NCI-H2171 (cell line): ENCODE results near the gene TFG.
"Not testable (repeated sequence)": the region's sequence is repeated elsewhere in the genome, so short reads cannot be mapped to it uniquely, and the experiment has no call there.

Experiments
- DNase-seq: peaks from one replicate; lab custom pipeline; 2025; lab: John Stamatoyannopoulos, UW

The TFG gene

DNA sequence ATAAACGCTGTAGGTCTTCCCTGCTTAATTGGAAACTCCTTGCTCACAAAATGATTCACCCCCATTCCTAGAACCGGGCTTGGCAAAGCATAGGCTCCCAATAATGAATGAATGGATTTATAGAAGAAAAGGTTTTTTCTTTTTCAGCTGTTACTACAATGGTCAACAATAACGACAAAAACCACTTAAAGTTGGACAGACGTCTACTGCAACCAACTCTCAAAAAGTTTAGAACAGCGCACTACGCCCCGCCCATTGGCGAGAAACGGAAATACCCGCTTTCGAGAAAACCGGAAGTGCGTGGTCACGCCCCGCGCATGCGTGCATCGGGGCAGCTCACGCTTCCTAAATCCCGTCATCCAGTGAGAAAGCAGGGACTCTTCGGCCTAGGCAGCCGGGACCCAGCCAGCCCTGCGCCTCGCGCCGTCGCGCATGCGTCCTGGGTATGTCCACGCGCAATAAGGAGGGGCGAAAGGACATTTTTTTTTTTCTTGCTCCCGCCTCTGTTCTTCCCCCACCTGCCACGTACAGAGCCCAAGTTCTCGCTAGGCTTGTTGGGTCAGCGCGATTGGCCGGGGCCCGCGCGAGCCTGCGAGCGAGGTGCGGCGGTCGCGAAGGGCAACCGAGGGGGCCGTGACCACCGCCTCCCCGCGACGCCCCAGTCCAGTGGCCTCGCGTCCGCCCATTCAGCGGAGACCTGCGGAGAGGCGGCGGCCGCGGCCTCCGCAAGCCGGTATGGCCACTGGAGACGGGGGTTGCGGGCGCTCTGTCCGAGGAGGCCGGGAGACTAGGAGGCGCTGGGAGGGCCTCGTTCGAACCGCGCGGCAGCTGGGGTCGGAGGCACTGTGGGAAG, at the start of gene TFG:
TSS of gene TFG (plus strand) at position 506 of the 853 bp plus-strand sequence. CDS start 4,192 bp downstream, outside the sequence.
- DNase-seq: peak; percentile 98

DNA sequence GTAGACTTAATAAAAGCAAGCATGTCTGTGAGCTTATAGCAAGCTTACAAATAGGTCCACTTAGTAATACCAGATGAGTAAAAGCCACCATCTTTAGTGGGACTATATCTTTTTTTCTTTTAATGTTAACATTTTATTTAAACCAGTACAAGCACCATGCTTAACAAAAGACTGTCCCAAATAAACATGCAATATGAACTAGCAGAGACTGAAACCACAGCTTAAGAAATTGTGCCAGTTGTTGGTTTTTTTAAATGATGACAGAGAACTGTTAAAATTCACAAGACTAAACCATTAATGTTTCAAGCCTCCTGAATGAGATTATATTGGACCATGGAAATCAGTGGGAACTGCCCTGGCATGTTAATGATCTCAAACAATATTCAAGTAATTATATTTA, 48.0 kb upstream of the TFG start:
- DNase-seq: not testable (repeated sequence)

DNA sequence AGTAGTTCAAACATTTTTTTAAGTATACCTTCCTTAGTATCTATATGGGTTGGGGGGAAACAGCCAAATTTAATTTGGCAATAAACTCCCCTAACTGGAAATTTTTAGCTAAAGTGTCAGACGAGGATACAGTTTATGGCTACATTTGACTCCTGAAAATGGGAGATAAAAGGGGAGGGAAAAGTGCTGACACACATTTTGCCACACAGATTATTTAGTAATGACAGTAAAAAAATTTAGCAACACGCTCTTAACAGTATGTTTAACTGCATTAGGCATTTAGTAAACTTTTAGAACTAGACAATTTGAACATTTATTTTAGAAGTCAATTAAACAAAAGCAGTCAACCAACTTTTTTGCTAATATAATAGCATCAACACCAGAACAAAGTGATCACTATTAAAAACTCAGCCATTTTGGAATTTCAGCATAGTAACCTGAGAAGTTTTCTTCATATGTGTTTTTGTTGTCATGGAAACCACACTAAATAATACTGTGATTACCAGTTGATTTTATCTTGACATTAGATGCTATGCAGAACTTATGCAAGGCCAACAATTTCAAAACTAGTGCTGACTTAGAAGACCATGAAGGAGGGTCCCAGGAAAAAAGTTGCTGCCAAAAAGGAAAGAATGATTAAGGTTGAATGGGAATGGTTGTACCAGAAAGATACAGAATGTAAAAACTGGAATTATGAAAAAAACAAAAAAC, 47.0 kb upstream of the TFG start:
- DNase-seq: no peak

DNA sequence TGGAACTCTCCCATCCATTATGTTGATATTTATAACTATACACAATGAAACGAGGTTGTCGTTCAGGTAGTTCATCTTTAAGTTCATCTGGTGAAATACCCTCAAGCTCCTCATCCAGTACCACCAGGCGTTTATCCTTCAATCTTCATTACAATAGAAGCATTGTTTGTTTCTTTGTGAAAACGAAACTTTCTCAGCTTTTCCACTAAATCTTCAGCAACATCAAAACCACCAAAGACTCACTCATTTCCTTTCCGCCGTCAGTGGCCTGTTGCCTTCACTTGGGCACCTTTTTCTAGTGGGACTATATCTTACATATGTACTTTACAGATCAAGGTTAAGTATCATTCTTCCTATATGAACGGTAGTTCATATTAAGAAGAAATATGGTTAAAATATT, 44.1 kb upstream of the TFG start:
- DNase-seq: no peak

DNA sequence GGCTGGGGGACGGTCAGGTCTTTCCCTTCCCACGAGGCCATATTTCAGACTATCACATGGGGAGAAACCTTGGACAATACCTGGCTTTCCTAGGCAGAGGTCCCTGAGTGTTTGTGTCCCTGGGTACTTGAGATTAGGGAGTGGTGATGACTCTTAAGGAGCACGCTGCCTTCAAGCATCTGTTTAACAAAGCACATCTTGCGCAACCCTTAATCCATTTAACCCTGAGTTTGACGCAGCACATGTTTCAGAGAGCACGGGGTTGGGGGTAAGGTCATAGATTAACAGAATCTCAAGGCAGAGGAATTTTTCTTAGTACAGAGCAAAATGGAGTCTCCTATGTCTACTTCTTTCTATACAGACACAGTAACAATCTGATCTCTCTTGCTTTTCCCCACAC, 42.6 kb upstream of the TFG start:
- not testable (repeated sequence) for DNase-seq

DNA sequence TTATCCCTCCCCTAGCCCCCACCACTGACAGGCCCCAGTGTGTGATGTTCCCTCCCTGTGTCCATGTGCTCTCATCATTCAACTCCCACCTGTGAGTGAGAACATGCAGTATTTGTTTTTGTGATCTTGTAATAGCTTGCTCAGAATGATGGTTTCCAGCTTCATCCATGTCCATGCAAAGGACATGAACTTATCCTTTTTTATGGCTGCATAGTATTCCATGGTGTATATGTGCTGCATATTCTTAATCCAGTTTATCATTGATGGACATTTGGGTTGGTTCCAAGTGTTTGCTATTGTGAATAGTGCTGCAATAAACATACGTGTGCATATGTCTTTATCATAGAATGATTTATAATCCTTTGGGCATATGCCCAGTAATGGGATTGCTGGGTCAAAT, 42.0 kb upstream of the TFG start:
- not testable (repeated sequence) for DNase-seq

DNA sequence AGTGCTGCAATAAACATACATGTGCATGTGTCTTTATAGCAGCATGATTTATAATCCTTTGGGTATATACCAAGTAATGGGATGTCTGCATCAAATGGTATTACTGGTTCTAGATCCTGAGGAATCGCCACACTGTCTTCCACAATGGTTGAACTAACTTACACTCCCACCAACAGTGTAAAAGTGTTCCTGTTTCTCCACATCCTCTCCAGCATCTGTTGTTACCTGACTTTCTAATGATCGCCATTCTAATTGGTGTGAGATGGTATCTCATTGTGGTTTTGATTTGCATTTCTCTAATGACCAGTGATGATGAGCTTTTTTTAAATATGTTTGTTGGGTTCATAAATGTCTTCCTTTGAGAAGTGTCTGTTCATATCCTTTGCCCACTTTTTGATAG, 38.3 kb upstream of the TFG start:
- DNase-seq: not testable (repeated sequence)

DNA sequence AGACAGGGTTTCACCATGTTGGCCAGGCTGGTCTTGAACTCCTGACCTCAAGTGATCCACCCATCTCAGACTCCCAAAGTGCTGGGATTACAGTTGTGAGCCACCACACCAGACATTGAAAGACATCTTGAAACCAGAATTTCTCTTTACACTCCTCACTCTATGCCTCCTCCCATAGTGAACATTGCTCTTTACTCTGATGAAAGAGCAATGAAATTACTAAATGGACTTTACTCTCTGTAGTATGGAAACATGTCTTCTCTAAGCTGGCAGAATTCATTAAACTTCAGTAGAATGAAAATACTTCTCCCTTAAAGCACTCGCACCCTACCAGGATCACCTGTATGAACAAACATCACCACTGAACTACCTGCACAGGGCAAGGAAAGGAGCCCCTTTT, 27.8 kb upstream of the TFG start:
- DNase-seq: no peak

DNA sequence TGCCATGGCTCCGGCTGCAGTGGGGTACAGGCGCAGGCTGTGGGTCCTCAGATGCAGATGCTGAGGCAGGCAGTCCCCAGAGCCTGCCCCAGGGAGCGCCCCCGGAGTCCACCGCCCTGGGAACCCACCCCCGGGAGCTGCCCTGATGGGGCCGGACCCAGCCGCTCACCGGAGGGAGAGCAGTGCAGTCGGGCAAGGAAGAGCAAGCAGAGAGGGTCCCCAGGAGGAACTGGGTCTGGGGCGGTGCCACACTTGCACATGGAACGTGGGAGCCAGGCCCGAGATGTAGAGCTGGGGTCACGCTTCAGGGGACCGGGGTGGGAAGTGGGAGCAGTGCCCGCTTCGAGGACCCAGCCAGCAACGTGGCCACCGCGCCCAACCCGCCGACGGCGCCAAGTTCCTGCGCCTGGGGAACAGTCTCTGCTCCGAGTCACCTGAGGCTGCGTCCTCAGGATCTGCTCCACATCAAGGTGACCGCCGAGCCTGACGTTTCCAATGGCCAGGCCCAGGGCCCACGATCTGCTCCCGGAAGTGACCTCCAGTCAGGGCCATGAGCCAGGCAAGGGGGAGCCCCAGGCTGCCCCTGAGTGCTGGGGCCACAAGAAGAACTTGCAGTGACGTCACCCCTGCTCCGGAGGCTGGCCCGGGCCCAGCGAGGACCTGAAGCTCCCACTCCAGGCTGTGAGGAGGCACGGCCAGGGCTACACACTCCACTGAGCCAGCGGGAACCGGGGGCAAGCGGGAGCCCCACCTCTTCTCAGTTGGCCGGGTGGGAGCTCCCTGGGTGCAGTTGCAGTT, 27.0 kb upstream of the TFG start:
- DNase-seq: no peak

DNA sequence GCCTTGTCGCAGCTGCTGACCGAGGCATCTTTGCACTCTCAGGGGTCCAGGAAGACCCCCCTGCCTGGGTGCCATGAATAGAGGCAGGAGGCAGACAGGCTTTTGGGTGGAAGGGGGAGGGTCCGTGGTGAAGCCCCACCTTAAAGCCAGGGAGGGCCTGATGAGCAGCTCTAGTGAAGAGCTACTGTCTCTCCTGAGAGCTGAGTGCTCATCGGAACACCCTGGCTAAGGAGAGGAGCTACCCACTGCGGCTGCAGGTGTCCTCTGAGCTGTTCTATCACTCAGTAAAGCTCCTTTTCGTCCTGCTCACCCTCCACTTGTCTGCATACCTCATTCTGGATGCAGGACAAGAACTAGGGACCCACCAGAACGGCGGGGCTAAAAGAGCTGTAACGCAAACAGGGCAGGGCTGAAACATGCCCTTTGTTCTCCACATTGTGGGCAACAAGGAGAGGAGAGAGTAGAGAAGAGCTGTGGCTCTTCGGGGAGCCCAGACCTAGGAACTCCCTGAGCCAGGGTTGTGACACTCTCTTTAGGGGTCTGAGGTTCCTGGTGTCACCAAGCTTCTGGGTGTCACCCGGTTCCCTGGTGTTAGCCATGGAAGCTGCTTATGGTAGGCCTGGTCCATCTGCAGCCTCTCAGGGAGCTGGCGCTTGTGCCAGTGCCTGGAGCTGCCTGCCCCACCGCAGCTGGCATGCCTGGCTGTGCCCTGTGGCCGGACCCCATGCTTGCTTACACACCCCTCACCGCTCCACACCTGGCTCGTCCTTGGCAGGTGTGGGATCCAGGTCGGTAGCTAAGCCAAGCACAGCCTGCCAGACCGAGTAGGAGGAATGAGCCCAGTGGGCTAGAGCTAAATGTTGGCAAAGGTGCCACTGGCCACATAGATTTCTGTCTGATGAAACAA, 26.2 kb upstream of the TFG start:
- DNase-seq: no peak

DNA sequence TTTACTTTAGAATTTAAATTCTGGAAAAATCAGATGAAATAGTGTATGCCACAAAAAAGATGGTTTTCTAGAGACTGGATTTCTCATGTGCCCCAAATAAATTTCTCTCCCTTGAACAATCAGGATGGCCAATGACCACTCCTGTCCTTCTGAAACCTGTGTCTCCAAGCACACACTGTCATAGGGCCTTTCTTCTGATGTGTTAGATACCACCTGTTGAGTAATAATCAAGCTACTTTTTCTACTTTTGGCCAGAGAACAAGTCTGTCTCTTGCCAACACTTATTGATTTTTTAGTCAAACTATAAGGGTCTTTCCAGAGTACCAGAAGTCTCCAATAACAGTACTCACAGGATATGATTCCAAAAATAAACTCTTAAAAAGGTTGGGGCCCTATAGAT, 16.1 kb upstream of the TFG start:
- DNase-seq: no peak

DNA sequence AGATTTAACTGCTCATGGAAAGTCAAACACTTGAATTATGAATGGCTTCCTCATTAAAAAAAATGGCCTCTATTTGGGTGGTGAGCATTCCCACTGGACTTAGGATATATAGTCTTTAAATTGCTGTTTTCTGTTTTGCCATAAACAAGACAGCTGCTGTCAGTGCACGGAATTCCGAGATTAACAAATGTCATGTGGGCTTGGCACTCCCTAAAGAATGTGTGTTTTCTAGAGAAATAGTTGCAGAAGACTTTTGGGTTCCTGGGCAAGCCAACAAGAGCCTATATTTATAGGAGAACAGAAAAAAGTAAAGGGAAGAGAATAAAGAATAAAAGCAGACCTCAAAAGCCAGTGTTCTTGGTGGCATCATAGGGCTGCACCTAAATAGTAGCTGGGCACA, 13.6 kb upstream of the TFG start:
- DNase-seq: no peak

DNA sequence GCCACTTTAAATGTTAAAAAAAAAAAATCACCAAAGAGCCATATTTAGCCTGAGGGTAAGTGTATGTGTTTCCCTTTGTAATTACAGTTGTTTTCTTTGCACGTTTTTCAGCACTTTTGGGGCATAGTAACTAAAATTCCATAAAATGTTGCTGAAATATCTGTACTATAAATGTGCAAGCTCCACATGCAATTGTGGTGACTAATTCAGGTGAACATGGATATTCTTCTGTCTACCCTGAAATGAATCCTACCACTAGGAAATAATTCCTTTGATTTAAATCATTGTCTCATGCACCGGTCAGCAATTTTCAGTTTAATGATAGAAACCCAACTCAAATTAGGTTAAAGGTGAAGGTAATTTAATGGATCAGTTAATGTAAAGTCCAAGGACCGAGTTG, 13.1 kb upstream of the TFG start:
- no peak for DNase-seq

DNA sequence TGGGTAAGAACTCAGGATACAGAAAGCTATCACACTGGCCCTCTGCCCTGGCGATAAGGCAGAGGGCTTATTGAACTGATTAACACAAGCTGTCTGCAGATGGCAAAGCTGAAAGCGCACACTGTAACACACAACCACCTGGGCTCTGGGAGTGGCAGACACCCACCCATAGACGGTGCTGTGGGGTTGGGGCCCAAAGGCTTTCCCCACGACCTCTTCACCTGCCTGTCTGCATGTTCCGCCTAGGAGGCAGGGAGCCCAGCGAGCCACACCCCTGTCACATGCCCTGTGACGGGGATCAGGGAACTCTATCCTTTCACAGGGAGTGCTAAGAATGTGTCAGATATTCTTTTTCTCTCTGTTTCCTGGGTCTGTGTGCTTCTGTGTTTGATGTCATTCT, 12.1 kb upstream of the TFG start:
- no peak for DNase-seq

DNA sequence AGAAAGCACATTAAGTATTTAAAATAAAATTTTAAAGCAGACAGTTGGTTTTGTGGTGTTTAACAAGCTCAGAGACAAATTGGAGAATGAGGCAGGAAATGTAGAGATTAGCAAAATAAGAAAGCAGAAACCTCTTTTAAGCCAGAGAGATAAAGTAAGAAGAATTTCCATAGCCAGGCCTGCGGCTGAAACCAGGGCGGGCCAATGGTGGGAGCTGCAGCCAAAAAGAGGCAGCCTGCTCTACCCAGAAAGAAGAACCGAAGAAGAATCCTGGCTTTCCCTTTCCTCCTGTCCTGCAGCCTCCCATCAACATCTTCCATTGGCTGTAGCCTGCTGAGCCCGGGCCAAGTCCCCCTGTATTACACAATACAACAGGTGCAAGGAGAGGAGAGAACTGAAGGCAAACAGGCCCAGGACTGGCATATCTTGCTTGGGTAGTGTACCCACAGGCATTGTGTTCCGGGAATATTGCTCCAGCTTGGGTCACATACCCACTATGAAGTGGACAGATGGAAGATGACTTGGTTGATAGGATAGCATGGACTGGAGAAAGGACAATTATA, 11.5 kb upstream of the TFG start:
- DNase-seq: no peak

DNA sequence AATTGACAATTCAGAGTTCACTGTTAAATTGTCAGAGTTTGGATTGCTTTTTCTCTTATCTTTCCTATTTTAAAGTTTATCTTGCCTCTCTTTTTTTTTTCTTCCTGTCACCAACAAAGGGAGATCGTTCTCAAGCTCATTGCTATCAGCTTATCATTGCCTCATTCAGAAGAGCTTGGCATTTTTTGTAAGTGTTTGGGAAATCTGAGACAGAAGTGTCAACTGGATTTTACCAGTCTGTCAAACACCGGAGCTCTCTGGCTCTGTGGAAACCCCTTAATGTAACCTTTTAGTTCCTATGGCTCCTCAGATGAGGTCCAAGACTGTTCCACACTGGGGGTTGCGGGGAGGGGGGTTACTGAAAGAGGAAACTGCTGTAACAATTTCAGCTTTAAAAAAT, 10.6 kb upstream of the TFG start:
- no peak for DNase-seq

DNA sequence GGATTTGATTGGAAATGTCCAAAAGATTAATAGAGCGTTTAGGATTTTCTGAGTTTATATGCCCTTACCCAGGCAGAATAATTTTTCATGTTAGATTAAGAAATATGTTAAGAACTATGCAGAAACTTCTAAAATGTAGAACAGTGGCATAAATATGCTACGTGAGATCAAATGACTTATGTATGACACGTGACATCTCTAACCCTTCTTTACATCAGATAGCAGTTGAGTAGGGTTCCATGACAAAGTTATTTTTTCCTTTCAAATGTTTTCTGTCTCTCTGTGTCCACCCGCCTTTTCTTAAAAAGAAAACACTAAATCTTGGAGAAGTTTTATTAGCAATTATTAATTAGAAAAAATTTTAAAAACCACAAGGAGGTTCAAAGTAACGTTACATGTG, 8.6 kb upstream of the TFG start:
- no peak for DNase-seq

DNA sequence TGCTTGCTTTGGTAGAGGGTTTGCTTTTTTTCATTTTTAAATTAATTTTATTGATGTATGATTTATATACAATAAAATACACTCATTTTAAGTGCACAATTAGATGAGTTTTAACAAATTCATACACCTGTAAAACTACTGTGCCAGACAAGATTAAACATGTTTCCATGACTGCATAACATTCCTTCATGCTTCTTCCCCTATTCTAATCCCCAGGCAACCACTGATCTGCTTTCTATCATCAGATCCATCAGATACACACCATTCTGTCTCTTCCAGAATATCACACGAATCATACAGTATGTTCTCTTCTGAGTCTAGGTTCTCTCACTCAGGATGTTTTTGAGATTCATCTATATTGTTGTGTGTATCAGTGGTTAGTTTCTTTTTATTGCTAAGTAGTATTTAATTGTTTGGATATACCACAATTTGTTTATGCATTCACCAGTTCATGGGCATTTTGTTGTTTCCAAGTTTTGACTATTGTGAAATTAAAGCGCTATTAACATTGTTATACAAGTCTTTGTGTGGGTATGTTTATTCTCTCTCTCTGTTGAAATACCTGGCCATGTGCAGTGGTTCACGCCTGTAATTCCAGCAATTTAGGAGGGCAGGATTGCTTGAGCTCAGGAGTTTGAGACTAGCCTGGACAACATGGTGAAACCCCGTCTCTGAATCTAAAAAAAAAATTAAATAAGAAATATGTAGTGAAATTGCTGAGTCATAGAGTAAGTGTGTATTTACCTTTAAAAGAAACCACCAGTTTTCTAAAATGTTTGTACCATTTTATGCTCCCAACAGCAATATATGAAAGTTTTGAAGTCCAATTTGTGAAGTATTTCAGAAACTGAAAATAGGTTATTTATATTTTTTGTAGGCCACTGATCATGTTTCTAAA, 7.0 kb upstream of the TFG start:
- DNase-seq: no peak

DNA sequence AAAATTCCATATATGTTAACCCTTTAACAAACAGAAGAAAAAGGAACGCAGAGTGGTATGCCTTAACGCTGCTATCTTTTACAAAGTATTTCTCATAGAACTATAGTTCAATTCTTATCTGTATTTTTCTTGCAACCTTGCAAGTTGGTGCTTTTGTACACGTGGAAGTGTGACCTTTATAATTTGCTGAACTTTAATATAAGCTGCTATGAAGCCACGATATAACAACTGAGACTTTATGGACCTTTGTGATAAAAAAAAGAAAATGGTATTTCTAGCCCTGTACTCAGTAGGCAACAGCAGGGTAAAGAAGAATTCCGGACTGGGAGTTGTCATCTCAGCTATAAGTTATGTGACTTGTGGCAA, 6.3 kb upstream of the TFG start:
- no peak for DNase-seq

DNA sequence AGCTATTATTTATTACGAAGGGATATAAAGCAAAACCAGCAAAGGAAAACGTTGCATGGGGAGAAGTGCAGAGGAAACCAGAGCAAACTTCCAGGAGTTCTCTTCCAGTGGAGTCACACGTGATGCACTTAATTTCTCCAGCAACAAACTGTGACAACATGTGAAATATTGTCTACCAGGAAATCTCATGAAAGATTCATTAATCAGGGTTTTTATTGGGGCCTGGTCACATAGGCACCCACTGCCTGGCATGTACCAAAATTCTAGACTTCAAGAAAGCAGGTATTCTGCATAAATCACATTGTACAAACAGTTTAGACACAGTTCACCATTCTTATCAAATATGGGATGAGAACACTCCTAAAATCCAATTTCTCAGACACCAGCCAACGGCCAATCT, 5.4 kb upstream of the TFG start:
- DNase-seq: no peak
